ENCODE measurements around the gene NTM. TPM values are rescaled to one million over a fixed set of nuclear protein-coding genes. Genes with fewer than 3 reads are reported as not detected.

The NTM gene
- total RNA-seq, 4 donors from 2014 or later, result 0.40 to 3.1 (median 2.1) TPM; not detected in 1

DNA sequence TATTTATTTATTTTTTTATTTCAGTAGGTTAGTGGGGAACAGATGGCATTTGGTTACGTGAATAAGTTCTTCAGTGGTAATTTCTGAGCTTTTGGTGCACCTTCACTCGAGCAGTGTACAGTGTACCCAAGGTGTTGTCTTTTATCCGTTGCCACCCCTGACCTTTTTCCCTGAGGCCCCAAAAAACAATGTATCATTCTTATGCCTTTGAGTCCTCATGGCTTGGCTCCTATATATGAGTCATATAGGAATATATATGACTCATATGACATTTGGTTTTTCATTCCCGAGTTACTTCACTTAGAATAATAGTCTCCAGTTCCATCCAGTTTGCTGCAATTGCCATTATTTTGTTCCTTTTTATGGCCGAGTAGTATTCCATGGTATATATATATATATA is 763.9 kb downstream of the NTM start:
- Histone ChIP-seq H3K9me3 (no peaks in the 10 kb centered on the region), H3K27ac (no peak overlapping the region), H3K27me3 (no peaks in the 10 kb centered on the region), H3K4me1 (no peaks in the 10 kb centered on the region), H3K4me3 (no peak overlapping the region), H3K36me3 (no peaks in the 10 kb centered on the region)
- intact Hi-C loops (cut with DNase I; ENCODE audit: low total_unique reads), result no loop called here
- WGBS, 2 donors (ENCODE audit: low coverage in 1 of 2), result 69 to 70% methylated on average over 5 of the region's 5 CpGs
- no peak for DNase-seq
- TF ChIP-seq, protein P1, sequence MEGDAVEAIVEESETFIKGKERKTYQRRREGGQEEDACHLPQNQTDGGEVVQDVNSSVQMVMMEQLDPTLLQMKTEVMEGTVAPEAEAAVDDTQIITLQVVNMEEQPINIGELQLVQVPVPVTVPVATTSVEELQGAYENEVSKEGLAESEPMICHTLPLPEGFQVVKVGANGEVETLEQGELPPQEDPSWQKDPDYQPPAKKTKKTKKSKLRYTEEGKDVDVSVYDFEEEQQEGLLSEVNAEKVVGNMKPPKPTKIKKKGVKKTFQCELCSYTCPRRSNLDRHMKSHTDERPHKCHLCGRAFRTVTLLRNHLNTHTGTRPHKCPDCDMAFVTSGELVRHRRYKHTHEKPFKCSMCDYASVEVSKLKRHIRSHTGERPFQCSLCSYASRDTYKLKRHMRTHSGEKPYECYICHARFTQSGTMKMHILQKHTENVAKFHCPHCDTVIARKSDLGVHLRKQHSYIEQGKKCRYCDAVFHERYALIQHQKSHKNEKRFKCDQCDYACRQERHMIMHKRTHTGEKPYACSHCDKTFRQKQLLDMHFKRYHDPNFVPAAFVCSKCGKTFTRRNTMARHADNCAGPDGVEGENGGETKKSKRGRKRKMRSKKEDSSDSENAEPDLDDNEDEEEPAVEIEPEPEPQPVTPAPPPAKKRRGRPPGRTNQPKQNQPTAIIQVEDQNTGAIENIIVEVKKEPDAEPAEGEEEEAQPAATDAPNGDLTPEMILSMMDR (IDR thresholded peaks at IDR 0.05), result no peak
- TF ChIP-seq POLR2A (IDR thresholded peaks at IDR 0.05) (no peak), POLR2AphosphoS5 (IDR thresholded peaks at IDR 0.05) (no peak), EP300 (IDR thresholded peaks at IDR 0.05; ENCODE audit: low read depth) (no peak)
- in situ Hi-C loops (cut with MboI; ENCODE audit: low pct_ligation_motif_present in 1 of 4, low pct_unique_long_range_greater_than_20kb in 1 of 4, low sequenced_read_pairs in 3 of 4), result loop anchor here in 1 of 4 donors (25.0 kb wide), 1 partner anchor 272 kb away; no protein-coding TSS in a partner anchor

DNA sequence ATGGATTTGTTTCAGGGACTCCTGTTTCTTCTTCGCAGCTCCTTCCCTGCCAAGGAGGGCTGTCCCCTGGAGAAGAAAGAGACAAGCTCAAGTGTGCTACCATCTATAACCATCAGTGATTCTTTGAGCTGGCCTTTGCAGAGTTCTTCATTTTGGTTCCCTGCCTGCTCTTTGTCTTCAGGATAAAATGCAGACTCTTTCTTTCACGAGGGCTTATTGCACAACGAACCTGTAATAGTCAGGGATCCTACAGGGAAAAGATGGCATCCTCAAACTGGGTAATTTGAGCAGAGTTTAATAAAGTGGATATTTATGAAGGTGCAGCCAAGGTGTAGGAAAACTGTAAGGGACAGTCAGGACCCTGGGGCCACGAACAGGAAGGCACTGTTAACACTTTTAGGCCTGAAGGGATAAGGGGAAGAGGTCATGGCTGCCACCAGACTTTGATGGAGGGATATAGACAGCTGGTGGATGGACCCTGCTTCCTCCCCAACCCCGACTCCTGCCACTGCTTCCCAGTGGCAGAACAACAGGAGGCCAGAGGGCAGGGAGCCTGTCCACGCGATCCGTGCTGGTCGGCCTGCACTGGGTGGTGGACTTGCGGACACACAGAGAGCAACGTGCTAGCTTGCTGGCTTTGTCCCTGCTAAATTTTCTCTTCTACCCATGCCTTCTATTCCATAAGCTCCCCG is 767.0 kb downstream of the NTM start:
- Histone ChIP-seq H3K27me3 (no peaks in the 10 kb centered on the region), H3K27ac (no peak overlapping the region), H3K36me3 (no peaks in the 10 kb centered on the region), H3K4me3 (no peak overlapping the region), H3K9me3 (no peaks in the 10 kb centered on the region), H3K4me1 (no peaks in the 10 kb centered on the region)
- TF ChIP-seq POLR2AphosphoS5 (IDR thresholded peaks at IDR 0.05), result peak in 1 of 3 donors; percentile 23
- no peak for TF ChIP-seq EP300 (IDR thresholded peaks at IDR 0.05; ENCODE audit: low read depth)
- no peak for TF ChIP-seq POLR2A (IDR thresholded peaks at IDR 0.05)
- in situ Hi-C loops (cut with MboI; ENCODE audit: low pct_ligation_motif_present in 1 of 4, low pct_unique_long_range_greater_than_20kb in 1 of 4, low sequenced_read_pairs in 3 of 4) (loop anchor here in 1 of 4 donors (25.0 kb wide), 1 partner anchor 275 kb away; no protein-coding TSS in a partner anchor), intact Hi-C loops (cut with DNase I; ENCODE audit: low total_unique reads) (no loop called here)
- WGBS, 2 donors (ENCODE audit: low coverage in 1 of 2), result 76 to 80% methylated on average over 7 to 12 of the region's 12 CpGs
- no peak for DNase-seq

DNA sequence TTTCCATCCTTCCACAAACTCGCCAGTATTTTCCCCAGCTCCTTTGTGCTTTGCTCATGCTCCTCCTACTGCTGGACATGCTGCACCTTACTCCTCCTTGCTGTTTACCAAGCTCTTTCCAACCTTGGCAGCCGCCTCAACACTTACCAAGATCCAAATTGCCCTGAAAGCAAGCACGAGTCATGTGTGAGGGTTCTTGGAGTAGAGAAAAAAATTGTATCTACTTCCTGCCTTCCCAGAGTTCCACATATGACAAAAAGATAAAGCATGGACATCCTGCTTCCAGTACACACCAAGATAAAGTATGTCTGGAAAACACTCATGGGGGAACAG is 767.5 kb downstream of the NTM start:
- Histone ChIP-seq H3K4me1 (no peaks in the 10 kb centered on the region), H3K9me3 (no peaks in the 10 kb centered on the region), H3K27me3 (no peaks in the 10 kb centered on the region), H3K36me3 (no peaks in the 10 kb centered on the region), H3K4me3 (no peak overlapping the region), H3K27ac (no peak overlapping the region)
- no peak for DNase-seq
- 40% methylated on average over 3 of the region's 3 CpGs; no CpG with 5 or more reads in 1 of the 2 donors for WGBS, 2 donors (ENCODE audit: low coverage in 1 of 2)
- in situ Hi-C loops (cut with MboI; ENCODE audit: low pct_ligation_motif_present in 1 of 4, low pct_unique_long_range_greater_than_20kb in 1 of 4, low sequenced_read_pairs in 3 of 4), result loop anchor here in 1 of 4 donors (25.0 kb wide), 1 partner anchor 276 kb away; no protein-coding TSS in a partner anchor
- intact Hi-C loops (cut with DNase I; ENCODE audit: low total_unique reads), result no loop called here
- TF ChIP-seq POLR2A (IDR thresholded peaks at IDR 0.05) (no peak), EP300 (IDR thresholded peaks at IDR 0.05; ENCODE audit: low read depth) (no peak), POLR2AphosphoS5 (IDR thresholded peaks at IDR 0.05) (no peak)
- TF ChIP-seq, protein P1 (IDR thresholded peaks at IDR 0.05), result no peak

DNA sequence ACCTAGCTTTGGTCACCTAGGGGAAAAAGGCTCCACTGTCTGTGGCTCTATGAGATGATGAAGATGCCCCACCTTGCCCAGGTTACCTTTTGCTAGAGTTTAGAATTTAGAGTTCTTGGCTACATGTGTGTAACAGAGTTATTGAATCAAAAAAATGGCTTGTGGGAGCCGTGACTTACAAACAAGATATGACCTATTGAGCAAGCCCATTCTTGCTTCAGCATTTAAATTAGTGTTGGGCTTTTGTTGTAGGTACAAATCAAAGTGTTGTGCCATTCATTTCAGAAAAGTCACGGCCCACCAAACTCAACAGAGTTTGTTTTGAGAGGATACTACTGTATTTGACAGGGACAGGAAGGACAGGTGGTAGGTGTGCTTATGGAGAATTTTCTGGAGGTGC is 768.8 kb downstream of the NTM start:
- DNase-seq, result no peak
- Histone ChIP-seq H3K27me3 (no peaks in the 10 kb centered on the region), H3K4me3 (no peak overlapping the region), H3K4me1 (no peaks in the 10 kb centered on the region), H3K27ac (no peak overlapping the region), H3K36me3 (no peaks in the 10 kb centered on the region), H3K9me3 (no peaks in the 10 kb centered on the region)
- TF ChIP-seq POLR2AphosphoS5 (IDR thresholded peaks at IDR 0.05) (no peak), POLR2A (IDR thresholded peaks at IDR 0.05) (no peak), EP300 (IDR thresholded peaks at IDR 0.05; ENCODE audit: low read depth) (no peak)
- TF ChIP-seq, protein P1 (IDR thresholded peaks at IDR 0.05), result no peak
- WGBS, 2 donors (ENCODE audit: low coverage in 1 of 2), result 60 to 72% methylated on average over 1 to 2 of the region's 2 CpGs
- intact Hi-C loops (cut with DNase I; ENCODE audit: low total_unique reads), result no loop called here
- in situ Hi-C loops (cut with MboI; ENCODE audit: low pct_ligation_motif_present in 1 of 4, low pct_unique_long_range_greater_than_20kb in 1 of 4, low sequenced_read_pairs in 3 of 4), result loop anchor here in 1 of 4 donors (25.0 kb wide), 1 partner anchor 277 kb away; no protein-coding TSS in a partner anchor

All from transverse colon (tissue), 4 donors.